ENCODE data around the gene RPA1. TPM values are rescaled to one million over a fixed set of nuclear protein-coding genes. Genes with fewer than 3 reads are reported as not detected.

RPA1 gene
- total and polyA plus RNA-seq, 7 donors, result 22.1 to 82.1 (median 52.6) TPM

GRCh38 chr17:1947229-1947742 is 117.5 kb downstream of the RPA1 start:
- DNase-seq, result no peak
- no peaks in the 10 kb centered on the region for H3K36me3 ChIP-seq (ENCODE audit: insufficient read depth in 1 of 2, low read depth in 1 of 2)
- WGBS, 3 donors, result 79 to 82% (median 79%) methylated on average over 22 of the region's 22 CpGs
- no peak overlapping the region for H3K27ac ChIP-seq
- no peak for TF ChIP-seq CTCF (IDR thresholded peaks at IDR 0.05)
- no peaks in the 10 kb centered on the region for H3K4me1 ChIP-seq
- intact Hi-C loops (cut with DNase I), result no loop called here
- H3K27me3 ChIP-seq (ENCODE audit: insufficient read depth in 3 of 3, low read length in 2 of 3), result no peaks in the 10 kb centered on the region
- H3K9me3 ChIP-seq, result no peaks in the 10 kb centered on the region
- ATAC-seq, result no peak
- H3K4me3 ChIP-seq, result no peak overlapping the region

- TF ChIP-seq CTCF (IDR thresholded peaks at IDR 0.05), result no peak
- intact Hi-C loops (cut with DNase I), result no loop called here
- ATAC-seq (no peak), DNase-seq (no peak)
- H3K4me1 ChIP-seq, result no peaks in the 10 kb centered on the region
- no peaks in the 10 kb centered on the region for H3K9me3 ChIP-seq
- no peaks in the 10 kb centered on the region for H3K36me3 ChIP-seq (ENCODE audit: insufficient read depth in 1 of 2, low read depth in 1 of 2)
- 85 to 90% (median 86%) methylated on average over 22 of the region's 22 CpGs for WGBS, 3 donors
- no peaks in the 10 kb centered on the region for H3K27me3 ChIP-seq (ENCODE audit: insufficient read depth in 3 of 3, low read length in 2 of 3)
- H3K4me3 ChIP-seq, result no peak overlapping the region
- no peak overlapping the region for H3K27ac ChIP-seq
Observed at GRCh38 chr17:1947743-1948516, 118.1 kb downstream of the RPA1 start.

GRCh38 chr17:1948517-1948825 is 118.7 kb downstream of the RPA1 start:
- H3K36me3 ChIP-seq (ENCODE audit: insufficient read depth in 1 of 2, low read depth in 1 of 2), result no peaks in the 10 kb centered on the region
- DNase-seq (no peak), ATAC-seq (no peak)
- H3K4me1 ChIP-seq, result no peaks in the 10 kb centered on the region
- H3K4me3 ChIP-seq, result no peak overlapping the region
- intact Hi-C loops (cut with DNase I), result no loop called here
- H3K9me3 ChIP-seq, result no peaks in the 10 kb centered on the region
- WGBS, 3 donors, result 92 to 98% (median 94%) methylated on average over 14 of the region's 14 CpGs
- no peak for TF ChIP-seq CTCF (IDR thresholded peaks at IDR 0.05)
- no peaks in the 10 kb centered on the region for H3K27me3 ChIP-seq (ENCODE audit: insufficient read depth in 3 of 3, low read length in 2 of 3)
- no peak overlapping the region for H3K27ac ChIP-seq

Other genes with a start within 250 kb of the RPA1 start
- 10 to 100 TPM; 10.1 to 70.5 (median 30.0) TPM for gene SLC43A2, start 201.2 kb upstream of the RPA1 start, total RNA-seq
- gene SLC43A2, start 201.2 kb upstream of the RPA1 start, polyA plus RNA-seq, result 10 to 100 TPM in 2 of 3 donors, 1 to 10 TPM in 1; 9.5 to 21.7 (median 19.0) TPM
- 1 to 10 TPM; 5.2 to 8.9 (median 6.4) TPM for gene SCARF1, start 184.3 kb upstream of the RPA1 start, total RNA-seq
- gene SCARF1, start 184.3 kb upstream of the RPA1 start, polyA plus RNA-seq, result 1 to 10 TPM; 2.0 to 4.9 (median 4.1) TPM
- gene RILP, start 180.1 kb upstream of the RPA1 start, total RNA-seq, result 10 to 100 TPM; 23.3 to 44.5 (median 29.8) TPM
- 10 to 100 TPM; 26.8 to 49.9 (median 39.1) TPM for gene RILP, start 180.1 kb upstream of the RPA1 start, polyA plus RNA-seq
- 100 to 1,000 TPM; 218 to 305 (median 223) TPM for gene PRPF8, start 145.1 kb upstream of the RPA1 start, total RNA-seq
- gene PRPF8, start 145.1 kb upstream of the RPA1 start, polyA plus RNA-seq, result 100 to 1,000 TPM in 1 of 3 donors, 10 to 100 TPM in 2; 84.8 to 138 (median 90.2) TPM
- gene TLCD2, start 119.6 kb upstream of the RPA1 start, total RNA-seq, result 1 to 10 TPM; 1.6 to 2.9 (median 1.9) TPM
- gene TLCD2, start 119.6 kb upstream of the RPA1 start, polyA plus RNA-seq, result 1 to 10 TPM; 1.1 to 1.4 (median 1.1) TPM
- 10 to 100 TPM; 15.1 to 23.7 (median 20.8) TPM for gene WDR81, start 105.3 kb upstream of the RPA1 start, total RNA-seq
- gene WDR81, start 105.3 kb upstream of the RPA1 start, polyA plus RNA-seq, result 10 to 100 TPM; 18.1 to 27.9 (median 18.5) TPM
- gene SERPINF2, start 87.1 kb upstream of the RPA1 start, total RNA-seq, result 1 to 10 TPM in 2 of 4 donors, under 1 TPM in 2; 0.74 to 4.0 (median 2.2) TPM
- 1 to 10 TPM; 2.4 to 3.9 (median 3.7) TPM for gene SERPINF2, start 87.1 kb upstream of the RPA1 start, polyA plus RNA-seq
- gene SERPINF1, start 67.9 kb upstream of the RPA1 start, total RNA-seq, result 100 to 1,000 TPM; 300 to 485 (median 454) TPM
- 100 to 1,000 TPM; 236 to 500 (median 365) TPM for gene SERPINF1, start 67.9 kb upstream of the RPA1 start, polyA plus RNA-seq
- gene SMYD4, start 103 bp upstream of the RPA1 start, total RNA-seq, result 10 to 100 TPM in 2 of 4 donors, 1 to 10 TPM in 2; 8.8 to 18.0 (median 12.7) TPM
- 10 to 100 TPM in 1 of 3 donors, 1 to 10 TPM in 2; 8.0 to 22.4 (median 8.4) TPM for gene SMYD4, start 103 bp upstream of the RPA1 start, polyA plus RNA-seq
- 1 to 10 TPM in 2 of 4 donors, under 1 TPM in 2; 0.65 to 1.7 (median 1.2) TPM for gene RTN4RL1, start 195.3 kb downstream of the RPA1 start, total RNA-seq
- gene RTN4RL1, start 195.3 kb downstream of the RPA1 start, polyA plus RNA-seq, result 1 to 10 TPM in 1 of 3 donors, under 1 TPM in 2; 0.44 to 1.8 (median 0.70) TPM
- 10 to 100 TPM; 36.9 to 73.4 (median 45.5) TPM for gene DPH1, start 200.1 kb downstream of the RPA1 start, total RNA-seq
- gene DPH1, start 200.1 kb downstream of the RPA1 start, polyA plus RNA-seq, result 10 to 100 TPM; 13.5 to 51.9 (median 39.2) TPM
- gene OVCA2, start 212.0 kb downstream of the RPA1 start, total RNA-seq, result 10 to 100 TPM; 10.1 to 23.0 (median 15.2) TPM
- gene OVCA2, start 212.0 kb downstream of the RPA1 start, polyA plus RNA-seq, result 10 to 100 TPM; 29.2 to 66.1 (median 33.4) TPM
- gene HIC1, start 225.1 kb downstream of the RPA1 start, total RNA-seq, result 10 to 100 TPM in 1 of 4 donors, 1 to 10 TPM in 3; 4.3 to 12.6 (median 9.4) TPM
- 1 to 10 TPM; 2.0 to 3.5 (median 2.1) TPM for gene HIC1, start 225.1 kb downstream of the RPA1 start, polyA plus RNA-seq